H1 (cell line): ENCODE measurements around the gene KDM6A. TPM values are rescaled to one million over a fixed set of nuclear protein-coding genes. Genes with fewer than 3 reads are reported as not detected.

Source experiments
- CTCF ChIA-PET: fragments of 300-600 bp; sonication (Branson Sonifier 250); formaldehyde crosslinking; loops from one replicate; lab custom pipeline; 2021; ENCODE audit not compliant: partially characterized antibody; lab: Charles Lee
- POLR2A ChIA-PET: fragments of 300-600 bp; sonication (Branson Sonifier 250); formaldehyde crosslinking; loops from one replicate; lab custom pipeline; 2021; ENCODE audit warnings: inconsistent platforms; ENCODE audit not compliant: partially characterized antibody; lab: Charles Lee
- DNase-seq, 2 experiments: peaks; one replicate each; pipeline versions ENCODE4 v3.0.0 to v3.0.0-alpha.2; 2010 to 2022; ENCODE audit warnings: low spot score in 2 of 2, low read depth in 1 of 2, mixed read lengths in 1 of 2
- FAIRE-seq: peaks from 2 replicates; lab custom pipeline; 2011; peaks lifted over from hg19 to GRCh38; lab: Jason Lieb, UNC
- H2AFZ ChIP-seq: 2 replicates; pipeline ENCODE4 v1.8.1; 2012; ENCODE audit warnings: low read length, inconsistent platforms
- H2AK5ac ChIP-seq: 2 replicates; pipeline ENCODE4 v1.6.1; 2013; ENCODE audit warnings: low read depth, low read length
- H2BK120ac ChIP-seq: replicated peaks from 2 replicates; pipeline ENCODE3; 2013; ENCODE audit warnings: low read depth, low read length, inconsistent platforms
- H2BK12ac ChIP-seq: 2 replicates; pipeline ENCODE4 v1.6.1; 2013; ENCODE audit warnings: low read depth, low read length
- H2BK15ac ChIP-seq: 2 replicates; pipeline ENCODE4 v1.6.1; 2013; ENCODE audit warnings: low read length
- H2BK20ac ChIP-seq: 2 replicates; pipeline ENCODE4 v1.6.1; 2013; ENCODE audit warnings: low read length
- H2BK5ac ChIP-seq: 2 replicates; pipeline ENCODE4 v1.6.1; 2013; ENCODE audit warnings: low read depth, low read length
- H3K14ac ChIP-seq: 2 replicates; pipeline ENCODE4 v1.6.1; 2013; ENCODE audit warnings: inconsistent platforms; ENCODE audit not compliant: insufficient read length
- H3K18ac ChIP-seq: 2 replicates; pipeline ENCODE4 v1.6.1; 2013; ENCODE audit warnings: low read length; ENCODE audit errors: extremely low read depth
- H3K23ac ChIP-seq: 2 replicates; pipeline ENCODE4 v1.6.1; 2013; ENCODE audit warnings: inconsistent platforms; ENCODE audit not compliant: insufficient read length
- H3K23me2 ChIP-seq: 2 replicates; pipeline ENCODE4 v1.6.1; 2013; ENCODE audit warnings: low read depth, low read length
- H3K27ac ChIP-seq: 2 replicates; pipeline ENCODE4 v1.6.1; 2011; ENCODE audit warnings: low read depth, low read length, inconsistent platforms
- H3K27me3 ChIP-seq, 4 experiments: replicated peaks in 1 of 4; 1 replicate in 1 of 4; 2 replicates in 3 of 4; pipeline versions ENCODE4 v1.6.1 to v1.8.1; 2011 to 2013; ENCODE audit warnings: low read length in 3 of 4, mild to moderate bottlenecking in 3 of 4, inconsistent platforms in 2 of 4, mixed read lengths in 2 of 4, moderate library complexity in 1 of 4; ENCODE audit not compliant: control insufficient read depth in 3 of 4, insufficient read depth in 3 of 4; ENCODE audit errors: extremely low read depth in 1 of 4
- H3K36me3 ChIP-seq, 4 experiments: 2 replicates each; pipeline versions ENCODE4 v1.6.1 to v1.8.1; 2011 to 2013; ENCODE audit warnings: mild to moderate bottlenecking in 4 of 4, low read length in 3 of 4, moderate library complexity in 2 of 4, control low read depth in 1 of 4, inconsistent platforms in 1 of 4; ENCODE audit not compliant: insufficient read depth in 4 of 4, control insufficient read depth in 2 of 4
- H3K4ac ChIP-seq: replicated peaks from 2 replicates; pipeline ENCODE3; 2013; ENCODE audit warnings: low read length, low read depth, mixed read lengths, inconsistent platforms; ENCODE audit not compliant: insufficient read length
- H3K4me1 ChIP-seq, 4 experiments: replicated peaks in 1 of 4; 1 replicate in 1 of 4; 2 replicates in 3 of 4; pipeline versions ENCODE4 v1.6.1 to v1.8.1; 2011 to 2013; ENCODE audit warnings: low read length in 3 of 4, inconsistent platforms in 2 of 4, mixed read lengths in 1 of 4; ENCODE audit not compliant: insufficient read depth in 4 of 4, control insufficient read depth in 3 of 4
- H3K4me2 ChIP-seq, 2 experiments: 2 replicates each; pipeline versions ENCODE4 v1.6.1 to v1.8.1; 2011 to 2013; ENCODE audit warnings: low read depth in 2 of 2, low read length in 2 of 2, control low read depth in 1 of 2, inconsistent platforms in 1 of 2, mild to moderate bottlenecking in 1 of 2; ENCODE audit not compliant: insufficient read depth in 1 of 2
- H3K4me3 ChIP-seq, 4 experiments: fragments of 200-600, 300-600 bp in 1 of 4; sonication (generic), shearing (Covaris generic), sonication (Bioruptor Twin) in 1 of 4; 2 replicates each; pipeline versions ENCODE4 v1.5.1 to v1.8.1; 2011 to 2016; ENCODE audit warnings: low read length in 4 of 4, low read depth in 3 of 4, control low read depth in 2 of 4, inconsistent platforms in 2 of 4, mild to moderate bottlenecking in 2 of 4, mixed read lengths in 1 of 4, moderate library complexity in 1 of 4; ENCODE audit not compliant: insufficient read depth in 2 of 4; ENCODE audit errors: extremely low read depth in 1 of 4
- H3K56ac ChIP-seq: replicated peaks from 2 replicates; pipeline ENCODE3; 2013; ENCODE audit warnings: low read depth, mild to moderate bottlenecking, mixed read lengths, low read length, inconsistent platforms; ENCODE audit not compliant: insufficient read length
- H3K79me1 ChIP-seq: 2 replicates; pipeline ENCODE4 v1.6.1; 2013; ENCODE audit warnings: low read depth, low read length, control low read depth
- H3K79me2 ChIP-seq, 2 experiments: 2 replicates each; pipeline versions ENCODE4 v1.6.1 to v1.8.1; 2012 to 2013; ENCODE audit warnings: low read length in 2 of 2, mild to moderate bottlenecking in 2 of 2, inconsistent platforms in 1 of 2; ENCODE audit not compliant: insufficient read depth in 2 of 2, control insufficient read depth in 1 of 2
- H3K9ac ChIP-seq, 4 experiments: replicated peaks in 1 of 4; 1 replicate in 1 of 4; 2 replicates in 3 of 4; pipeline versions ENCODE4 v1.6.1 to v1.8.1; 2011 to 2013; ENCODE audit warnings: low read depth in 3 of 4, low read length in 3 of 4, control low read depth in 2 of 4, mild to moderate bottlenecking in 2 of 4, moderate library complexity in 2 of 4, inconsistent platforms in 1 of 4; ENCODE audit errors: extremely low read depth in 1 of 4
- H3K9me3 ChIP-seq, 2 experiments: 2 replicates each; pipeline versions ENCODE4 v1.6.1 to v1.8.1; 2012 to 2013; ENCODE audit warnings: mild to moderate bottlenecking in 2 of 2, moderate library complexity in 2 of 2, control low read depth in 1 of 2, inconsistent platforms in 1 of 2, low read depth in 1 of 2, low read length in 1 of 2, mixed read lengths in 1 of 2; ENCODE audit not compliant: insufficient read depth in 2 of 2
- H4K20me1 ChIP-seq, 2 experiments: replicated peaks in 1 of 2; 2 replicates each; pipeline versions ENCODE3 to v1.8.1; 2011 to 2013; ENCODE audit warnings: inconsistent platforms in 2 of 2, low read length in 2 of 2, mild to moderate bottlenecking in 1 of 2; ENCODE audit not compliant: insufficient read depth in 2 of 2, control insufficient read depth in 1 of 2
- H4K5ac ChIP-seq: 2 replicates; pipeline ENCODE4 v1.6.1; 2013; ENCODE audit warnings: low read length, low read depth, mixed read lengths, inconsistent platforms; ENCODE audit not compliant: insufficient read length
- H4K8ac ChIP-seq: 2 replicates; pipeline ENCODE4 v1.8.0; 2013; ENCODE audit warnings: mild to moderate bottlenecking, moderate library complexity, low read length, inconsistent platforms; ENCODE audit not compliant: insufficient read depth; ENCODE audit errors: extremely low read depth
- H4K91ac ChIP-seq: replicated peaks from 2 replicates; pipeline ENCODE3; 2013; ENCODE audit warnings: low read length, mixed read lengths, inconsistent platforms; ENCODE audit not compliant: insufficient read length
- GABPA ChIP-seq: IDR thresholded peaks from 2 replicates; pipeline ENCODE4 v1.6.1; 2011; ENCODE audit warnings: mild to moderate bottlenecking, low read length, moderate library complexity, borderline replicate concordance; ENCODE audit not compliant: insufficient read depth
- TAF1 ChIP-seq: IDR thresholded peaks from 2 replicates; pipeline ENCODE4 v1.6.1; 2011; ENCODE audit warnings: mild to moderate bottlenecking, low read depth, low read length
- WGBS, 2 experiments: shearing (Covaris generic) in 1 of 2; methylation state at CpG; one replicate each; pipeline versions ENCODE4 v1.1.6 to v1.1.7; 2013 to 2015; ENCODE audit warnings: low lambda C conversion rate in 2 of 2, mixed read lengths in 2 of 2, inconsistent platforms in 1 of 2, low coverage in 1 of 2, missing lambda C conversion rate in 1 of 2; ENCODE audit not compliant: insufficient replicate concordance in 2 of 2, insufficient coverage in 1 of 2, insufficient read length in 1 of 2; ENCODE audit errors: extremely low coverage in 1 of 2, missing lambda C conversion rate in 1 of 2; 5-methylcytosine and 5-hydroxymethylcytosine counted together
- polyA plus RNA-seq, 7 experiments: library from polyadenylated mRNA; depleted of rRNA in 3 of 7; stranded (reverse) in 5 of 7; unstranded in 2 of 7; fragments of >200 nt in 5 of 7; fragments of 200-250 nt in 2 of 7; gene quantifications; 1 replicate in 5 of 7; 2 replicates in 1 of 7; 4 replicates in 1 of 7; pipeline versions ENCODE4 v1.2.1 to v1.2.3, GENCODE V29; 2011 to 2013; ENCODE audit warnings: missing spikeins in 2 of 7, mixed read lengths in 2 of 7
- total RNA-seq: library from RNA; stranded (reverse); fragmentation: NEBNext Ultra II Directional; extraction: Animal tissue kit (Norgen Biotek cat#: 25700); gene quantifications from 2 replicates; pipeline ENCODE4 v1.2.1, GENCODE V29; 2021
- TF ChIP-seq, protein P1 (sequence below): IDR thresholded peaks from 2 replicates; pipeline ENCODE4 v1.6.1; 2012; ENCODE audit warnings: inconsistent platforms

The KDM6A gene
- total and polyA plus RNA-seq, 2 of the 8 experiments (the other 6 are each of a cell fraction or from before 2014, with no cell fraction given) = 43.5 to 58.4 TPM

DNA sequence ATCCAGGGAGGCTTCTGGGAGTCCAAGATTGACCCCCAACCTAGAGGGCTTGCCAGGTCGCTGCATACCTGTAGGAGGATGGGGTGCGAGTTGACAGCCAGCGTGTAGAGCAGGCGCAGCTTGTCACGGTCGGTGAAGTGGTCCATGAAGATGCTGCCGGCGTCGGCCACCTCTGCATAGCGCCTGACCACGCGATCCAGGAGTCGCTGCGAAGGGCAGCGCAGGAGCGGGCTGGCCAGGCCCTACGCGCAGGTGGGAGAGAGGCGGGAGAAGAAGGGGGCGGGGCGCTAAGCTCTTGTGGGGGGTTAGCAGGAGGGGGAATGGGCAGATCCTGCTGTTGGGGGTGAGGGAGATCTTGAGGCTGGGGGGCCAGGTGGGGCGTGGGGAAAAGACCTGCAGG lies 284.7 kb downstream of the KDM6A start:
- H3K4me2 ChIP-seq = no peak overlapping the region
- no peak overlapping the region for H3K56ac ChIP-seq
- H3K9me3 ChIP-seq = no peaks in the 10 kb centered on the region
- no peak overlapping the region for H3K4ac ChIP-seq
- no peak overlapping the region for H2BK5ac ChIP-seq
- no peaks in the 10 kb centered on the region for H4K20me1 ChIP-seq
- H3K79me1 ChIP-seq = no peaks in the 10 kb centered on the region
- no peak overlapping the region for H3K14ac ChIP-seq
- H3K4me3 ChIP-seq = no peak overlapping the region
- H3K27ac ChIP-seq = no peak overlapping the region
- H2AK5ac ChIP-seq = no peak overlapping the region
- no peak overlapping the region for H3K9ac ChIP-seq
- H2BK15ac ChIP-seq = no peak overlapping the region
- H2BK12ac ChIP-seq = no peak overlapping the region
- H3K79me2 ChIP-seq = no peaks in the 10 kb centered on the region
- peaks cover 0 to 5% (median 0%) of the 10 kb centered on the region in 4 experiments; a peak in 1 of 7 replicates for H3K4me1 ChIP-seq
- no peak overlapping the region for H2BK20ac ChIP-seq
- H2AFZ ChIP-seq = no peak overlapping the region
- TF ChIP-seq, protein P1, sequence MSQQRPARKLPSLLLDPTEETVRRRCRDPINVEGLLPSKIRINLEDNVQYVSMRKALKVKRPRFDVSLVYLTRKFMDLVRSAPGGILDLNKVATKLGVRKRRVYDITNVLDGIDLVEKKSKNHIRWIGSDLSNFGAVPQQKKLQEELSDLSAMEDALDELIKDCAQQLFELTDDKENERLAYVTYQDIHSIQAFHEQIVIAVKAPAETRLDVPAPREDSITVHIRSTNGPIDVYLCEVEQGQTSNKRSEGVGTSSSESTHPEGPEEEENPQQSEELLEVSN = no peak
- no peak for TF ChIP-seq GABPA
- no peak for TF ChIP-seq TAF1
- WGBS, 2 experiments = 98% methylated on average over 8 of the region's 22 CpGs; no CpG with 5 or more reads in 1 of the 2 experiments
- FAIRE-seq (no peak), DNase-seq (no peak)
- H3K18ac ChIP-seq = no peak overlapping the region
- H2BK120ac ChIP-seq = no peak overlapping the region
- H4K91ac ChIP-seq = no peak overlapping the region
- POLR2A ChIA-PET = no interaction called here
- H4K8ac ChIP-seq = no peak overlapping the region
- H3K27me3 ChIP-seq = no peaks in the 10 kb centered on the region
- H4K5ac ChIP-seq = no peak overlapping the region
- no peak overlapping the region for H3K23ac ChIP-seq
- no peaks in the 10 kb centered on the region for H3K23me2 ChIP-seq
- CTCF ChIA-PET = no interaction called here
- no peaks in the 10 kb centered on the region for H3K36me3 ChIP-seq

Other genes with a start within 250 kb of the KDM6A start
- gene DUSP21, start 29.2 kb upstream of the KDM6A start, total RNA-seq = not detected in 2 replicates
- gene DUSP21, start 29.2 kb upstream of the KDM6A start, polyA plus RNA-seq (2011; rRNA removed) = not detected in 2 replicates